Hematopoietic multipotent progenitor cell treated with erythropoietin and hydrocortisone succinate and interleukin-3 and kit ligand, for 17 days (in vitro differentiated cells): ENCODE data around the gene CASP2.

ENCODE experiments used
- DNase-seq: peaks from one replicate; pipeline ENCODE4 v3.0.0-alpha.2; 2015; ENCODE audit warnings: low spot score

CASP2 gene

GRCh38 chr7:143296686-143297085 is 8.5 kb downstream of the CASP2 start:
- DNase-seq: no peak

- DNase-seq: no peak
Measured at GRCh38 chr7:143299346-143299745, 11.2 kb downstream of the CASP2 start.

- DNase-seq: peak; percentile 29
Measured at GRCh38 chr7:143299840-143300239, 11.7 kb downstream of the CASP2 start.

- no peak for DNase-seq
Measured at GRCh38 chr7:143300959-143301935, 13.1 kb downstream of the CASP2 start.

- DNase-seq: no peak
Measured at GRCh38 chr7:143303733-143304132, 15.6 kb downstream of the CASP2 start.

- no peak for DNase-seq
Measured at GRCh38 chr7:143304938-143305337, 16.8 kb downstream of the CASP2 start.

GRCh38 chr7:143305423-143306070 is 17.4 kb downstream of the CASP2 start:
- peak; percentile 69 for DNase-seq

- no peak for DNase-seq
Measured at GRCh38 chr7:143308632-143309031, 20.5 kb downstream of the CASP2 start.

- no peak for DNase-seq
Measured at GRCh38 chr7:143314127-143314526, 26.0 kb downstream of the CASP2 start.

GRCh38 chr7:143315776-143316175 is 27.6 kb downstream of the CASP2 start, which contains the start of gene CLCN1:
Gene CLCN1, plus strand, starts transcription at chr7:143316111. Its CDS starts 102 bp downstream, at chr7:143316213.
- DNase-seq: no peak

- DNase-seq: no peak
Measured at GRCh38 chr7:143316492-143316891, 28.3 kb downstream of the CASP2 start.

- no peak for DNase-seq
Measured at GRCh38 chr7:143318661-143319060, 30.5 kb downstream of the CASP2 start.

- DNase-seq: no peak
Measured at GRCh38 chr7:143320620-143321019, 32.5 kb downstream of the CASP2 start.

- DNase-seq: no peak
Measured at GRCh38 chr7:143321242-143321641, 33.1 kb downstream of the CASP2 start.

GRCh38 chr7:143321734-143322133 is 33.6 kb downstream of the CASP2 start:
- DNase-seq: no peak

- no peak for DNase-seq
Measured at GRCh38 chr7:143322760-143323633, 34.8 kb downstream of the CASP2 start.

- DNase-seq: no peak
Measured at GRCh38 chr7:143323653-143324052, 35.5 kb downstream of the CASP2 start.

GRCh38 chr7:143325240-143325639 is 37.1 kb downstream of the CASP2 start:
- DNase-seq: no peak

- no peak for DNase-seq
Measured at GRCh38 chr7:143327903-143328302, 39.8 kb downstream of the CASP2 start.

GRCh38 chr7:143329471-143330170 is 41.5 kb downstream of the CASP2 start:
- no peak for DNase-seq

- no peak for DNase-seq
Measured at GRCh38 chr7:143331179-143331801, 43.1 kb downstream of the CASP2 start.
